Effector CD4-positive, alpha-beta T cell (primary cell): ENCODE results near the gene TMC6.

Experiments
- DNase-seq: peaks from one replicate; pipeline ENCODE4 v3.0.0-alpha.2; 2020

The TMC6 gene

DNA sequence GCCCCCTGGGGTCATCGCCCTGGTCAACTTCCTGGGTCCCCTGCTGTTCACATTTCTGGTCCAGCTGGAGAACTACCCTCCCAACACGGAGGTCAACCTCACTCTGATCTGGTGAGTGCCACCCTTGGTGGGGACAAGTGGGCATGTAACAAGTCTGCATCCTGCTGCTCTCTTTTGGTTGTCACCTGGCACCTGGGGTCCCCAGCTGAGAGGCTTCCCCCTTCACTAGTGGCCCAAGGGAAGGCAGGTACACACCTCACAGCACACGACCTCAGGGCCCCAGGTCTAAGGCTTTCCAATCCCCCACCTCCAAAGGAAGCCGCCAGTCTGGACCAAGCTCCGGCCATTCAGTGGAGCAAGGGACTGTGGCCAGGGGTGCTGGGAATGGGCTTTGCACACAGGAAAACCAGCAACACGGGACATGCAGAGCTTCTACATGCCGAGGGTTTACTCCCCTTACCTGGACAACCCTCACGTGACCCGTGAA lies 6.4 kb upstream of the TMC6 start:
- DNase-seq: no peak

- DNase-seq: peak; percentile 79
Measured at GRCh38 chr17:78133971-78134898, 5.7 kb upstream of the TMC6 start.

DNA sequence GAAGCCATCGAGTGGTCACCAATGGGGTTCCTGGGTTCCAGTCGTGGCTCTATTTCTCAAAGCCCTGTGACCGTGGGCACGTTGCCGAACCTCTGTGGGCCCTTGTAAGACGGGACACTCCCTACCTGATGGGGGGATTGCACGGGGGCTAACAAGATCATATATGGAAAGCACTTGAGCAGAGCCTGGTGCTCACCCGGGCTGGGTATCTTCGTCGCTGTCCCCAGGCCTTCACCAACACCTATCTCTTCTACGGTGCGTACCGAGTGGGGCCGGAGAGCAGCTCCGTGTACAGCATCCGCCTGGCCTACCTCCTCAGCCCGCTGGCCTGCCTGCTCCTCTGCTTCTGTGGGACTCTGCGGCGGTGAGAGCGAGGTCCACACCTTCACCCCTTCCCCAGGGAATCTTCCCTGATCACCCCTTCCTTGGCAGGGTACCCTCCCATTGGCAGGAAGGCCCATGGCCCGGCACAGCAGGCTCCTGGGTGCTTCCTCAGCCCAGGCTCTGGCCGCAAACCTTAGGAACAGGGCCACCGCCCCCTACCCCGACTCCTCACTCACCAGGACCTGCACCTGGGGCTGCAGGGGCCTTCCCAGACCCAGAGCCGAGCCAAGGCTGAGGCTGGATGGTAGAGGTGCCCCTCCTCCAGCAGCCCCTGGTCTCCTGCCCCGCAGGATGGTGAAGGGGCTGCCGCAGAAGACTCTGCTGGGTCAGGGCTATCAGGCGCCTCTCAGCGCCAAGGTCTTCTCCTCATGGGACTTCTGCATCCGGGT lies 4.8 kb upstream of the TMC6 start:
- DNase-seq: no peak

- DNase-seq: no peak
Measured at GRCh38 chr17:78132767-78133178, 4.2 kb upstream of the TMC6 start.

- DNase-seq: no peak
Measured at GRCh38 chr17:78132084-78132676, 3.6 kb upstream of the TMC6 start.

DNA sequence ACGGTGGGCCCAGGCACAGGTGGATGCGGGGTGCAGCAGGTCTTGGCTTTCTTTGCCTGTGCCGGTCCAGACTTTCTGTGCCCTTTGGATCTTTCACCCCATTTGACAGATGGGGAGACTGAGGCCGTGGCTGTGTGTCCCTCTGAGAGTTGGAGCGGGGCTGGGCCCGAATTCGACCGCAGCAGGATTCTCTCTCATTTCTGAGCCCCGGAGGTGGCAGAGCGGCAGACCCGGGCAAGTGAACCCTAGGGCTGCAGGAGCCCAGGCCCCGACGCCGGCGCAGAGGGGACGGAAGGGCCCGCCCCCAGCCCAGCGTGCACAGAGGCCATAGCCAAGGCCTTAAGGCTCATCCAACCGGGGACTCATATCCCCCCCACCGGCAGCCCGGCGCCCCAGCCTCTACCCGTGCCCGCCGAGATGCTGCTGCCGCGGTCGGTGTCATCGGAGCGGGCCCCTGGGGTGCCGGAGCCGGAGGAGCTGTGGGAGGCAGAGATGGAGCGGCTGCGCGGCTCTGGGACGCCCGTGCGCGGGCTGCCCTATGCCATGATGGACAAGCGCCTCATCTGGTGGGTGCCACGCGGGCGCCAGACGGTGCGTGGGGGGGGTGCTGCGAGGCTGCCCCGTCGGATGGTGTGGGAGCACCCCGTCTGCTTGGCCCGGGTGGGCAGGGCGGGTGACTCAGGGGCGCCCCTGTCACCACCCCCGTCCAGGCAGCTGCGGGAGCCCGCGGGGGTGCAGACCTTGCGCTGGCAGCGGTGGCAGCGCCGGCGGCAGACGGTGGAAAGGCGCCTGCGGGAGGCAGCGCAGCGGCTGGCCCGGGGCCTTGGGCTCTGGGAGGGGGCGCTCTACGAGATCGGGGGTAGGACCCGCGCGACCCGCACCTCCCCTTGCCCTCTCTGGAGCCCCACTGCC lies 2.9 kb upstream of the TMC6 start:
- peak; percentile 45 for DNase-seq

DNA sequence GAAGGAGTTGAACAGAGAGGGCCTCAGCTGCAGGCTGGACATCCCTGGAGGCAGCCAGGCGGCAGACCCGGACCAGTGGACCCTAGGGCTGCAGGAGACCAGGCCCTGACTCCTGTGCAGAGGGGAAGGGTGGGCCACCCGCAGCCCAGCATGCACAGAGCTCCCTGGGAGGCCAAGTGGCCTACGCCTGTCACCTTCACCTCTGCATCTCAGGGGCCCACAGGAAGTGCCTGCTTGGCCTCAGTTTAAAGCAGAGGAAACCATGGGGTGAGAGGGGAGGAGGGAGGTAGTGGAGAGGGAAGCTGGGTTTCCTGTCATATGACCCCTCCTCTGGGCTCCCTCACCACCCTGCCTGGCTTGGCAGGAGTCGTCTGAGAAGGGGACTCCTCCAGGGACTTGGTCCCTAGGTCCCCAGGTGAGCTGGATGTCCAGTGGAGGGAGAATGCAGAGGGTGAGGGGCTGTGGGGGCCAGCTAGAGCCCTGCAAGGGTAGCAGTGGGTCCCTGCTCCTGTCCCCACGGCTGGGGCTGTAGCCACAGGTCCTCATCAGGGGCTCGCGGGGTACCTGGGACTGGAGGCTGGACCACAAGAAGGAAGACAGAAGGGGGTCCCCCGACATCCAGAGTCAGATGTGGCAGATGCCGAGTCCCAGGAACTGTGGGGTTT lies 2.0 kb upstream of the TMC6 start, which contains the start of gene TMC8:
Gene TMC8, plus strand, starts transcription at position 335 of the 665 bp plus-strand sequence. CDS start 818 bp downstream, outside the sequence.
- peak; percentile 70 for DNase-seq

DNA sequence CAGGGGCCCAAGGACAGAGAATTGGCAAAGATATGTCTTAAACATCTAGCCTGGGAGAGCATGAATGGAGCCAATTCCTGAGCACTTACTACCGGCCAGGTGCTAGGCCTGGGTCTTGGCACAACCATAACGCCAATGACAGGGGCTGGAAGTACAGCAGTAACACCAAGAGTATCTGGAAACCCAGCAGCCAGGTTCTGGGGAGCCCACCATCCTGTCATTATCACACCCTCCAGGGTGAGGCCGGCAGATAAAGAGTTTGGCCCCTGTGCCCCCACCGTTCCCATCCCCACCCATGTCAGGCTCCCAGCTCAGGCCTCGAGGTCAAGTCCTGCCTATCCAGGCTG lies 1.5 kb upstream of the TMC6 start:
- no peak for DNase-seq

- no peak for DNase-seq
Measured at GRCh38 chr17:78129351-78130089, 965 bp upstream of the TMC6 start.

GRCh38 chr17:78127888-78128550 lies 536 bp downstream of the TMC6 start:
- no peak for DNase-seq

DNA sequence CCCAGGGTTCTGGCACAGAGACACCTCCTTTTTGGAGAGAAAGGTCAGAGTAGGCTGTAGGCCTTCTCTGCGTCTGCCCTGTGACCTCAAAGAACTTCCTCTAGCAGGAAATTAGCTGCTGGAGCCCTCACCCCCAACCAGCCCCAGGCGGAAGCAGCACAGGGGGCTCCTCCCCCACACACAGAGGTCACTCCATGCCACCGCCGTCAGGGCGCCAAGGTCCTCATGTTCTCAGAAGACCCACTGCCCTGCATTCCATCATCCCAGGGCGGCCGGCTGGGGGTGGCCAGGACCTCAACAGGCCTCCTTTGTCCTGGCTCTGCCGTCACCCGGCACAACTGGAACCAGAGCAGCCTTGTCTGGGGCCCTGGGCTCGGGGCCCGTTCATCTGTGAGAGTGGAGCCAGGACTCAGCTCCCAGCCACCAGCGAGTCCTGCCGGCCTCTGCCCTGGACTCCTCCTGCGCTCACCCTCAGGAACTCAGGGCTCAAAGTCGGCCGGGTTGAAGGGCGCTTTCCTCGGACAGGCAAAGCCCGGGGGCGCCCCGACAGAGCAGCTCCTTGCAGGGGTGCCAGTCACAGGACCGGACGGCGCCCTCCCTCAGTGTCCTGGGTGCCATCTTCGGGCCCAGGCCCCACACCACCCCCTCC lies 1.2 kb downstream of the TMC6 start:
- DNase-seq: peak; percentile 62

DNA sequence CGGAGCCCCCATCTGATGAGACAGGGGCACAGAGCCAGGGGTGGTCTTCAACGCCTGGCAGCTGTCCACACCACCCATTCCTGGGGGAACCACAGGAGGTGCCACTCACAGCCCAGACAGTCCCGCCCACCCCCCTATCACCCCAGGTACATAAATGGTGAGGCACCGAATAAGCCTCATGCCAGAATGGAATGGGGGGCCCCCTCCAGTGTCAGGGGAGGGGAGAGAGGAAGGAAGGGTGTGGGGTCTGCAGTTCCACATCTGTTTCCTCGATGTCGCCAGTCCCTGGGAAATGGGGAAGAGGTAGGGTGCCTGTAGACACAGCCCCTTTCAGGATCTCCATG lies 1.7 kb downstream of the TMC6 start:
- no peak for DNase-seq

DNA sequence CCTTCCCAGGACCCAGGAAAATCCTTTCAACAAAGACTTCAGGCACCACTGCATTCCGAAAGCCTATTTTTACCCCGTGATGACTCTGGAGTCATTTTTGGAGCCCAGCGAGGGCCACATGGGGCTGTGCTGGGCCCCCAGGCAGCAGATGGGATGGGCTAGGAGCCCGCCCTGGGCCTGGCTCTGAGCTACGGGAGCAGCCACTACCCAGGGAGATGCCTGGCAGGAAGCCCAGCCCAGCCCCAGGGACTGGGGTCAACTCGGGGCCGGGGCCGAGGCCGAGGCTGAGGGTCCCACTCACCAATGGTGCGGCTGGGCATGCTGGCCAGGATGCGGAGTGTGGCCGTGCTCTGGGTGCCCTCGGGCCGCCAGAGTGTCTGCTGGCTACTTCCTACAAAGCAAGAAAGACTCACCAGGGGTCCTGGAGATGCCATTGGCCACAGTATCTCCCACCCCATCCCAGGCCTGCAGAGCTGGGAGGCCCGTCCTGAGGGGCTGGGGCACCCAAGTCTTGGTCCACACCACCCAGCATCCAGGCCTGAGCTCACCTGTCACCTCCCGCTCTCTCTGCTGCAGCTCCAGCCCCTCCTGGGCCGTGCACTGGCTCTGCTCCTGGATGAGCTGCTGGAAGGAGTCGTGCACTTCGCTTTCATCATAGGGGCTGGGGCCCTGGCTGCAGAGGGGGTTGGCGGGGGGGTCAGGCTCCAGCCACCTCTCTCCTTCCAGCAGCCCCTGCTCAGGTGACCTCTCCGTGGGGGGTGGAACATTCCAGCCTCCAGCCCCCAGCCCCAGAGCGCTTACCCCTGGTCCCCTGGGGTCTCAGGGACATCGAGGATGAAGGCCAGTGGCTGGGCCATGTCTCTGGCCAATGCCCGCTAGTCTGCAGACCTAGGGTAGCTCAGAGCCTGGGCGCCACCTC lies 2.3 kb downstream of the TMC6 start:
- DNase-seq: no peak

GRCh38 chr17:78125138-78125913 lies 3.2 kb downstream of the TMC6 start:
- DNase-seq: no peak

DNA sequence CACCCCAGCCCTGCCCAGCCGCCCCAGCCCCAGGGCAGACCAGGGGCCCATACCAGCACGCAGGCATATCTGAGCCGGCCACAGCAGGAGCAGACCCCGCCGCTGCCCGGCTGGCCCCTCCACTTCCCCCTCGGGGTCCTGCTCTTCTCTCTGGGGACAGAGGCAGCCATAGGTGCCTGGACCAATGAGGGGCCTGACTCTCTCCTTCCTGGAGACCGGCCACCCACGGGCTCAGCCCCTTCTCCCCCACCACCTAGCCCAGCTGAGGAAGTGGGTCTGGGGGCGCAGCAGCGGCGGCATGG lies 3.8 kb downstream of the TMC6 start:
- no peak for DNase-seq

DNA sequence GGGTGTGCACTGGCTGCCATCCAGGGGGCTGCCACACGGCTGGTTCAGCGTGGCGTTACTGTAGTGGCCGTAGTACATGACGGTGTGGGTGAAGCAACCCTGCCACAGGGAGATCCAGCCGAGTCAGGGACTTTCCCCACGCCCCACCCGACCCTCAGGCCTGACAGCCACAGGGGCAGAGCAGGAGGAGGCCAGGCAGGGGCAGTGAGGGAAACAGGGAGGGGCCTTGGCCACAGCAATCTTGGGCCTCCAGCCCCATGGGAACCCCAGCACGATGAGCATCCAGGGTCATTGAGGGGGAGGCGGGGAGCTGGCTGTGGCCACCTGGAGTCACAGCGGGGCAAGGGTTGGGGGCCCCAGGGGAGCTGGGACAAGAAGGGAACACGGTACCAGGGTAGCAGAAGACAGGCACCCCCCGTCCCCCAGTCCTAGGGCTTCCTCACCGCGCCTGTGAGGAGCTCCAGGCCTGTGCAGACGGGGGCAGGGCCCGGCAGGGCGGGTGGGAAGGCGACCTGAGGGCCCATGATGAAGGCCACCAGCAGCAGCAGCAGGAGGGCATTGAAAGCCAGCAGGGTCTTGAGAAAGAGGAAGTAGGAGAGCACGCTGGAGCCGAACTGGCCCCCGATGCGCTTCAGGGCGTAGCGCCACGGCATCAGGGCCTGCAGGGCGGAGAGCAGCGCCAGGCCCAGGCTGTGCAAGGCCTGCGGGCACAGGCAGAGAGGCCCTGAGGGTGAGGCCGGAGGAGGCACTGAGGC lies 4.3 kb downstream of the TMC6 start:
- DNase-seq: no peak

DNA sequence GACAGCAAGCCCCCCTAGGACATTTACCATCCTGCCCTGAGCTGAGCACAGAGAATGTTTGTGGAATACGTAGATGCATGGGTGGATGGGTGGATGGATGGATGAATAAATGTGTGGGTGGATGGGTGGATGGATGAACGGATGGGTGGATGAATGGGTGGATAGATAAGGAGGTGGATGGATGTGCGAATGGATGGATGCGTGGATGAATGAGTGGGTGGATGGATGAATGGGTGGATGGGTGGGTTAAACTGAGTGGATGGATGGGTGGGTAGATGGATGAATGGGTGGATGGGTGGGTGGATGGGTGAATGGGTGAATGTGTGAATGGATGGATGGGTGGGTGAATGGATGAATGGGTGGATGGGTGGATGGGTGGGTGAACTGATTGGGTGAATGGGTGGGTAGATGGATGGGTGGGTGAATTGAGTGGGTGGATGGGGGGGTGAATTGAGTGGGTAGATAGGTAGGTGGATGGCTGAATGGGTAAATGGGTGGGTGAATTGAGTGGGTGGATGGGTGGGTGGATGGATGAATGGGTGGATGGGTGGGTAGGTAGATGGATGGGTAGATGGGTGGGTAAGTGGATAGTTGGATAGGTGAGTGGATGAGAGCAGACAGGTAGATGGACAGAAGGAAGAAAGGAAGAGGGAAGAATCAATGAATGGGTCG lies 5.2 kb downstream of the TMC6 start:
- DNase-seq: no peak
